H9 (cell line): Measurements from ENCODE around the gene ERRFI1. TPM values are rescaled to one million over a fixed set of nuclear protein-coding genes. Genes with fewer than 3 reads are reported as not detected.

Source experiments
- DNase-seq: peaks from one replicate; pipeline ENCODE4 v3.0.0-alpha.2; 2017
- H2AFZ ChIP-seq: one replicate; pipeline ENCODE4 v1.6.1; 2013; ENCODE audit warnings: mild to moderate bottlenecking, low read length, control low read depth, moderate library complexity
- H2AK5ac ChIP-seq: 2 replicates; pipeline ENCODE4 v1.6.1; 2013; ENCODE audit warnings: low read length, control low read depth, mixed read lengths; ENCODE audit not compliant: insufficient read length
- H2BK120ac ChIP-seq: one replicate; pipeline ENCODE4 v1.6.1; 2013; ENCODE audit warnings: low read depth, mild to moderate bottlenecking, low read length, control low read depth, inconsistent platforms; ENCODE audit not compliant: poor library complexity, severe bottlenecking
- H2BK12ac ChIP-seq: 2 replicates; pipeline ENCODE4 v1.6.1; 2013; ENCODE audit warnings: low read length, control low read depth, mixed read lengths, low read depth; ENCODE audit not compliant: insufficient read length
- H2BK15ac ChIP-seq: 2 replicates; pipeline ENCODE4 v1.6.1; 2013; ENCODE audit warnings: low read depth, low read length, control low read depth
- H2BK20ac ChIP-seq: one replicate; pipeline ENCODE4 v1.6.1; 2013; ENCODE audit warnings: low read depth, mild to moderate bottlenecking, low read length, control low read depth, inconsistent platforms; ENCODE audit not compliant: poor library complexity, severe bottlenecking
- H2BK5ac ChIP-seq: 2 replicates; pipeline ENCODE4 v1.6.1; 2013; ENCODE audit warnings: low read length, control low read depth, mixed read lengths; ENCODE audit not compliant: insufficient read length
- H3K14ac ChIP-seq: 2 replicates; pipeline ENCODE4 v1.6.1; 2013; ENCODE audit warnings: low read length, control low read depth; ENCODE audit not compliant: insufficient read depth
- H3K18ac ChIP-seq: 2 replicates; pipeline ENCODE4 v1.6.1; 2013; ENCODE audit warnings: low read depth, mild to moderate bottlenecking, mixed read lengths, low read length, control low read depth; ENCODE audit not compliant: insufficient read length
- H3K23ac ChIP-seq: 2 replicates; pipeline ENCODE4 v1.6.1; 2013; ENCODE audit warnings: low read length, control low read depth, mixed read lengths, low read depth; ENCODE audit not compliant: insufficient read length
- H3K23me2 ChIP-seq: 2 replicates; pipeline ENCODE4 v1.6.1; 2013; ENCODE audit warnings: low read depth, mild to moderate bottlenecking, mixed read lengths, low read length, control low read depth; ENCODE audit not compliant: insufficient read length, poor library complexity, severe bottlenecking
- H3K27ac ChIP-seq: 2 replicates; pipeline ENCODE4 v1.5.1; 2013; ENCODE audit warnings: low read length, control low read depth, mixed read lengths, low read depth; ENCODE audit not compliant: insufficient read length
- H3K27me3 ChIP-seq: 2 replicates; pipeline ENCODE4 v1.6.1; 2013; ENCODE audit warnings: low read length, control low read depth, inconsistent platforms; ENCODE audit not compliant: insufficient read depth
- H3K4ac ChIP-seq: 2 replicates; pipeline ENCODE4 v1.6.1; 2013; ENCODE audit warnings: low read depth, mild to moderate bottlenecking, control low read depth, inconsistent platforms, low read length, moderate library complexity
- H3K4me1 ChIP-seq: 2 replicates; pipeline ENCODE4 v1.6.1; 2013; ENCODE audit warnings: low read length, control low read depth, inconsistent platforms; ENCODE audit not compliant: insufficient read depth
- H3K4me2 ChIP-seq: 2 replicates; pipeline ENCODE4 v1.6.1; 2013; ENCODE audit warnings: low read length, control low read depth, mixed read lengths; ENCODE audit not compliant: insufficient read length, insufficient read depth
- H3K56ac ChIP-seq: 2 replicates; pipeline ENCODE4 v1.6.1; 2013; ENCODE audit warnings: low read depth, mild to moderate bottlenecking, mixed read lengths, low read length, control low read depth; ENCODE audit not compliant: insufficient read length
- H3K79me1 ChIP-seq: 2 replicates; pipeline ENCODE4 v1.6.1; 2013; ENCODE audit warnings: low read depth, mild to moderate bottlenecking, moderate library complexity, low read length, control low read depth, inconsistent platforms; ENCODE audit not compliant: insufficient read depth, poor library complexity, severe bottlenecking
- H3K79me2 ChIP-seq: 2 replicates; pipeline ENCODE4 v1.6.1; 2013; ENCODE audit warnings: low read length, control low read depth, inconsistent platforms; ENCODE audit not compliant: insufficient read depth
- H3K9ac ChIP-seq: 2 replicates; pipeline ENCODE4 v1.6.1; 2013; ENCODE audit warnings: low read length, control low read depth, mixed read lengths; ENCODE audit not compliant: insufficient read length; ENCODE audit errors: extremely low read depth
- H3K9me3 ChIP-seq: one replicate; pipeline ENCODE4 v1.6.1; 2013; ENCODE audit warnings: low read depth, low read length, inconsistent platforms; ENCODE audit not compliant: control insufficient read depth
- H3T11ph ChIP-seq: one replicate; pipeline ENCODE4 v1.6.1; 2013; ENCODE audit warnings: mild to moderate bottlenecking, low read length, control low read depth, inconsistent platforms
- H4K20me1 ChIP-seq: one replicate; pipeline ENCODE4 v1.6.1; 2013; ENCODE audit not compliant: control insufficient read depth, insufficient read length, insufficient read depth
- H4K5ac ChIP-seq: 2 replicates; pipeline ENCODE4 v1.6.1; 2013; ENCODE audit warnings: low read depth, mild to moderate bottlenecking, mixed read lengths, low read length, control low read depth; ENCODE audit not compliant: insufficient read length
- H4K8ac ChIP-seq: replicated peaks from 2 replicates; pipeline ENCODE4 v1.6.1; 2013; ENCODE audit warnings: low read length, control low read depth, mixed read lengths, low read depth; ENCODE audit not compliant: insufficient read length
- H4K91ac ChIP-seq: 2 replicates; pipeline ENCODE4 v1.6.1; 2013; ENCODE audit warnings: low read depth, mild to moderate bottlenecking, moderate library complexity, mixed read lengths, low read length, control low read depth; ENCODE audit not compliant: insufficient read length
- H3K27ac Mint-ChIP-seq, 3 experiments: 2 replicates in 2 of 3; 3 replicates in 1 of 3; pipeline ENCODE4 v1.8.0; 2020 to 2021; ENCODE audit warnings: mixed read lengths in 3 of 3, mild to moderate bottlenecking in 1 of 3, moderate library complexity in 1 of 3
- H3K27me3 Mint-ChIP-seq: 2 replicates; pipeline ENCODE4 v1.8.0; 2021; ENCODE audit warnings: low read depth, mild to moderate bottlenecking, moderate library complexity, mixed read lengths
- H3K36me3 Mint-ChIP-seq, 3 experiments: 2 replicates in 2 of 3; 3 replicates in 1 of 3; pipeline ENCODE4 v1.8.0; 2020 to 2021; ENCODE audit warnings: low read depth in 3 of 3, mixed read lengths in 3 of 3; ENCODE audit not compliant: insufficient read depth in 1 of 3
- H3K4me1 Mint-ChIP-seq, 2 experiments: 2 replicates each; pipeline ENCODE4 v1.8.0; 2020; ENCODE audit warnings: mixed read lengths in 2 of 2
- H3K4me3 Mint-ChIP-seq, 2 experiments: 2 replicates in 1 of 2; 3 replicates in 1 of 2; pipeline ENCODE4 v1.8.0; 2020 to 2021; ENCODE audit warnings: mild to moderate bottlenecking in 2 of 2, mixed read lengths in 2 of 2, moderate library complexity in 1 of 2
- H3K9me3 Mint-ChIP-seq, 2 experiments: 2 replicates in 1 of 2; 3 replicates in 1 of 2; pipeline ENCODE4 v1.8.0; 2020; ENCODE audit warnings: mild to moderate bottlenecking in 2 of 2, mixed read lengths in 2 of 2, moderate library complexity in 1 of 2
- CTCF ChIP-seq: fragments of 200-600 bp; sonication (generic); conservative IDR thresholded peaks from 3 replicates; pipeline ENCODE4 v1.8.0; 2021; ENCODE audit warnings: antibody characterized with exemption, mild to moderate bottlenecking
- WGBS: extraction: QIAGEN DNeasy Blood & Tissue Kit; methylation state at CpG from one replicate; pipeline ENCODE4 v1.1.7; 2013; ENCODE audit warnings: missing lambda C conversion rate, low lambda C conversion rate, mixed read lengths; ENCODE audit not compliant: insufficient read length; ENCODE audit errors: extremely low coverage; 5-methylcytosine and 5-hydroxymethylcytosine counted together
- total RNA-seq: library from RNA; stranded (reverse); gene quantifications from 2 replicates; pipeline ENCODE4 v1.2.1, GENCODE V29; 2021

ERRFI1 gene
- total RNA-seq, 1 experiment from 2014 or later: 20.8 TPM

GRCh38 chr1:8046391-8046790 is 20.3 kb upstream of the ERRFI1 start:
- Mint-ChIP-seq H3K4me3 (no peak overlapping the region), H3K36me3 (peaks cover 2 to 16% (median 4%) of the 10 kb centered on the region in 3 experiments), H3K9me3 (peaks cover 17 to 20% of the 10 kb centered on the region in 2 experiments), H3K4me1 (no peaks in the 10 kb centered on the region), H3K27ac (peak overlapping the region in 1 of 3 experiments; percentile 44; a peak in 1 of 7 replicates), H3K27me3 (no peaks in the 10 kb centered on the region)
- DNase-seq: no peak
- Histone ChIP-seq H3K23ac (no peak overlapping the region), H3K9me3 (no peaks in the 10 kb centered on the region), H3K23me2 (no peaks in the 10 kb centered on the region), H4K8ac (no peak overlapping the region), H2AFZ (no peak overlapping the region), H3K56ac (no peak overlapping the region), H3K4ac (no peak overlapping the region), H3K9ac (no peak overlapping the region), H4K20me1 (no peaks in the 10 kb centered on the region), H3K27ac (no peak overlapping the region), H4K91ac (no peak overlapping the region), H4K5ac (no peak overlapping the region), H3K79me2 (no peaks in the 10 kb centered on the region), H2BK12ac (no peak overlapping the region), H3K18ac (no peak overlapping the region), H3T11ph (no peak overlapping the region), H2BK15ac (no peak overlapping the region), H3K4me2 (no peak overlapping the region), H3K14ac (no peak overlapping the region), H3K27me3 (no peaks in the 10 kb centered on the region), H2AK5ac (no peak overlapping the region), H3K4me1 (no peaks in the 10 kb centered on the region), H2BK20ac (no peak overlapping the region), H2BK5ac (no peak overlapping the region), H2BK120ac (no peak overlapping the region), H3K79me1 (no peaks in the 10 kb centered on the region)
- TF ChIP-seq CTCF: no peak
- no CpG with 5 or more reads among the region's 12 CpGs for WGBS
